GM11168 (cell line): ENCODE results near the gene OSTM1.

Source experiments
- in situ Hi-C: fragments of 300-500 bp; cut with MboI; formaldehyde crosslinking; loops from one replicate; pipeline ENCODE4 v1.12.0; 2022; ENCODE audit warnings: low sequenced_read_pairs; ENCODE audit not compliant: unreplicated experiment

OSTM1 gene

GRCh38 chr6:108074359-108075144, at the start of gene OSTM1:
Gene OSTM1, minus strand, starts transcription at chr6:108074741. Its CDS starts 90 bp downstream, at chr6:108074651.
- in situ Hi-C loops, result no loop called here

- in situ Hi-C loops, result no loop called here
Observed at GRCh38 chr6:108123946-108124345, 49.4 kb upstream of the OSTM1 start.

- in situ Hi-C loops, result no loop called here
Observed at GRCh38 chr6:108123481-108123929, 49.0 kb upstream of the OSTM1 start.

GRCh38 chr6:108121612-108122011, 47.1 kb upstream of the OSTM1 start:
- in situ Hi-C loops, result no loop called here

- in situ Hi-C loops, result no loop called here
Observed at GRCh38 chr6:108120311-108120710, 45.8 kb upstream of the OSTM1 start.

GRCh38 chr6:108119769-108120141, 45.2 kb upstream of the OSTM1 start:
- in situ Hi-C loops, result loop anchor here (10.0 kb wide), 1 partner anchor 375 kb away; no protein-coding TSS in a partner anchor

- in situ Hi-C loops, result loop anchor here (10.0 kb wide), 1 partner anchor 376 kb away; no protein-coding TSS in a partner anchor
Observed at GRCh38 chr6:108118810-108119768, 44.5 kb upstream of the OSTM1 start.

- in situ Hi-C loops, result loop anchor here (10.0 kb wide), 1 partner anchor 376 kb away; no protein-coding TSS in a partner anchor
Observed at GRCh38 chr6:108118359-108118724, 43.8 kb upstream of the OSTM1 start.

- in situ Hi-C loops, result loop anchor here (10.0 kb wide), 1 partner anchor 377 kb away; no protein-coding TSS in a partner anchor
Observed at GRCh38 chr6:108117427-108118358, 43.2 kb upstream of the OSTM1 start.

GRCh38 chr6:108116546-108117426, 42.2 kb upstream of the OSTM1 start:
- in situ Hi-C loops, result loop anchor here (10.0 kb wide), 1 partner anchor 378 kb away; no protein-coding TSS in a partner anchor

- in situ Hi-C loops, result loop anchor here (10.0 kb wide), 1 partner anchor 379 kb away; no protein-coding TSS in a partner anchor
Observed at GRCh38 chr6:108115598-108116058, 41.1 kb upstream of the OSTM1 start.

GRCh38 chr6:108114841-108115597, 40.5 kb upstream of the OSTM1 start:
- in situ Hi-C loops, result loop anchor here (10.0 kb wide), 1 partner anchor 380 kb away; no protein-coding TSS in a partner anchor

- in situ Hi-C loops, result loop anchor here (10.0 kb wide), 1 partner anchor 381 kb away; no protein-coding TSS in a partner anchor
Observed at GRCh38 chr6:108113557-108114519, 39.3 kb upstream of the OSTM1 start.

- in situ Hi-C loops, result no loop called here
Observed at GRCh38 chr6:108108374-108108773, 33.8 kb upstream of the OSTM1 start.

- in situ Hi-C loops, result no loop called here
Observed at GRCh38 chr6:108107102-108107501, 32.6 kb upstream of the OSTM1 start.

- in situ Hi-C loops, result no loop called here
Observed at GRCh38 chr6:108106694-108107093, 32.2 kb upstream of the OSTM1 start.

- in situ Hi-C loops, result no loop called here
Observed at GRCh38 chr6:108106261-108106660, 31.7 kb upstream of the OSTM1 start.
